ENCODE measurements around the gene DMD. TPM values are rescaled to one million over a fixed set of nuclear protein-coding genes. Genes with fewer than 3 reads are reported as not detected.

Gene DMD
- 4.7 and 14.7 TPM in 2 replicates for total RNA-seq

DNA sequence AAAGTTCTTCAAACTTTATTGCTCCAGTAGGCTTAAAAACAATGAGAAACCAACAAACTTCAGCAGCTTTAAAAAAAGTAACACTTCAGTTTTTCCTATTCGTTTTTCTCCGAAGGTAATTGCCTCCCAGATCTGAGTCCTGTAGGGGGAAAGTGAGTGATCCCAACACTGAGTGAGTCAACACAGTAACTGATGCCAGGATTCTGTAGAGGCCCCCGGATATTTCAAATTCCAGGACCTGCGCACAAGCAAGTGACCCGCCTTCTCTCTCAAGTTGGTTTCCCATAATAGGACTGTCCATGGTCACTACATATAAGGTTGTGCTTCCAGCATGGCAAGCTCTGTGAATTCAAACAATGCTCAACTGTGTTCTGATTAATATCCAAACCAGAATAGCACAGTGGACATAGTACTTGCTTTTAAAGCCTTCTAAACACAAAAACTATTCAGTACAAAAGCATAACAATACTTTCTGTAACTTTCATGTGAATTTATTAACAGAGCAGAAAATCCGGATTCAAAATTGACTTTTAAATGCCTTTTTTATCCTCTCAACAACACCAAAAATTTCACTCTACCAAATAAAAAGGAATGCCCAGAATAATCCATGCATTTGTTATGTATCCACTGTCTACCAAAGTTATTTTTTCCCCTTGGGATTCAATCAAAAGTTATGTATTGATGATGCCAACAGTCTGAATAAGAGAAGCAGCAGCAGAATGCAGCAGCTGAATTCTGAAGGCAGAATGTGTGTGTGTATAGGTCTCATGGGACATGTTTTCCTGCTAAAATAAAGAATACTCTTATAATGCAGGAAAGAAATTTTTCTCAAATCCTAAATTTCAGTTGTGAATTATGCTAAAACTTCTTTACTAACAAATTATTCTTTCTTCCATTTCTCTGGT is at the start of gene DMD:
Gene DMD (minus strand): TSS at position 194 of the 905 bp plus-strand sequence. CDS start 237 bp downstream, outside the sequence.

DNA sequence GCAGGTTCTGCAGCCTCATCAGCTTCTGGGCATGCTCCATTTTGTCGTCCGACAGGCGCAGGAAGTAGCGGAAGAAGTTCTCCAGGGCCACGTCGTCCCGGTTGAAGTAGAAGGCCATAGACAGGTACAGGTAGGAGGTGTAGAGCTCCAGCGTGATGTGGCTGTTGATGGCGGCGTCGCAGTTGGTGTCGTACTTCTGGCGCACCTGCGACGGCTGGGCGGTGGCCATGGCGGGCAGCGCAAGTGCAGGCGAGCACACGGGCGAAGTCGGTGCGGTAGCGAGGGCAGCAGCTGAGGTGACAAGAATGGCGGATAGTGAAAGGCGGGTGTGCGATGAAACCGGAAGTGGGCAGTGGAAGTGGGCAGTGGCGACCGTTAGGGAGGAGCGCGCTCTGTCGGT is 2139.6 kb downstream of the DMD start, which contains the start of gene FTHL17:
Gene FTHL17 (minus strand): TSS at position 317 of the 400 bp plus-strand sequence. CDS start 88 bp downstream, at position 229.

Small RNA genes within 50 kb of the gene (small RNA-seq; reads per million reads assigned to genes)
- not detected for gene MIR3915
- gene MIR548F5, result not detected
- not detected for gene RNA5SP501
- gene RNU6-894P, result not detected

All from vein endothelial cell (primary cell).